ENCODE results near the gene NOG. TPM values are rescaled to one million over a fixed set of nuclear protein-coding genes. Genes with fewer than 3 reads are reported as not detected.

Gene NOG
- total RNA-seq, 1 experiment from 2014 or later, result 0.25 TPM

DNA sequence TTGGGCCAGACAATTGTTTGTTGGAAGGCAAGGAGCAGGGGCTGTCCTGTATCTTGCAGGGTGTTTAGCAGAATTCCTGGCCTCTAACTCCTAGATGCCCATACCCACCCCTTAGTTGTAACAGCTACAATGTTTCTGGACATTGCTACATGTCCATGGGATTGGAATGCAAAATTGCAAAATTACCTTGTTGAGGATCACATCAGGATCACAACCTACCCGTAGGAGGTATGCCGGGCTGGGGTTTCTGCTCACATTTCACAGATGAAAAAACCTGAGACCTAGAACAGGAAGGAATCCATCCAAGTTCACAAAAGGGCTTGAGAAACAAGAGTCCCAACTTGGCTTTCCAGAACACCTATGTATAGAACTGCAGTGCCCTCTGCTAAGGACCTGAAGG, 22.7 kb downstream of the NOG start:
- DNase-seq (ENCODE audit: low read depth, low spot score), result no peak
- ChIA-PET CTCF (no interaction called here), POLR2A (no interaction called here), RAD21 (ENCODE audit: low non-redundant PET in 1 of 2, low total read pairs in 2 of 2, uncharacterized antibody in 2 of 2, unreplicated experiment in 2 of 2) (no interaction called here)
- Histone ChIP-seq H3K79me2 (ENCODE audit: insufficient read depth, low read length) (no peaks in the 10 kb centered on the region), H3K27me3 (ENCODE audit: insufficient read depth, low read length) (no peaks in the 10 kb centered on the region), H3K4me1 (ENCODE audit: control insufficient read depth in 1 of 2, insufficient read depth in 2 of 2, low read length in 2 of 2) (no peaks in the 10 kb centered on the region), H3K36me3 (ENCODE audit: control insufficient read depth in 1 of 2, insufficient read depth in 2 of 2, low read length in 2 of 2) (no peaks in the 10 kb centered on the region), H3K4me3 (replicated peaks in 1 of 2; ENCODE audit: low read depth in 1 of 2, low read length in 2 of 2) (no peak overlapping the region), H3K27ac (ENCODE audit: low read depth, low read length) (no peak overlapping the region), H3K9ac (ENCODE audit: low read length) (no peak overlapping the region), H3K9me2 (ENCODE audit: insufficient read depth) (no peaks in the 10 kb centered on the region), H3K4me2 (ENCODE audit: low read length) (no peak overlapping the region), H3K9me3 (ENCODE audit: control insufficient read depth in 1 of 2, insufficient read depth in 1 of 2, low read depth in 1 of 2, low read length in 2 of 2) (no peaks in the 10 kb centered on the region), H4K20me1 (ENCODE audit: insufficient read depth) (no peaks in the 10 kb centered on the region), H2AFZ (ENCODE audit: low read depth, low read length, poor library complexity, severe bottlenecking) (no peak overlapping the region)
- intact Hi-C loops (cut with micrococcal nuclease), result no loop called here
- BruUV-seq (replicated peaks), result no TSS peak
- ATAC-seq, result no peak
- TF ChIP-seq TCF7L2 (IDR thresholded peaks at IDR 0.05; ENCODE audit: borderline replicate concordance, extremely low read depth, insufficient read depth, insufficient read length) (no peak), EZH2phosphoT487 (IDR thresholded peaks at IDR 0.05; ENCODE audit: borderline replicate concordance) (no peak), ZBTB33 (IDR thresholded peaks at IDR 0.05; ENCODE audit: extremely low read depth, insufficient replicate concordance, low read length) (no peak), EGR1 (IDR thresholded peaks at IDR 0.05; ENCODE audit: low read depth) (no peak), JUND (IDR thresholded peaks at IDR 0.05) (no peak), EZH2 (IDR thresholded peaks at IDR 0.05) (no peak), SP1 (IDR thresholded peaks at IDR 0.05; ENCODE audit: low read depth) (no peak), POLR2A (IDR thresholded peaks at IDR 0.05; ENCODE audit: borderline replicate concordance, extremely low read depth, insufficient read depth, insufficient read length) (no peak), POLR2AphosphoS5 (IDR thresholded peaks at IDR 0.05; ENCODE audit: low read depth, low read length) (no peak), MAX (IDR thresholded peaks at IDR 0.05) (no peak), SIN3A (IDR thresholded peaks at IDR 0.05; ENCODE audit: low read depth) (no peak)
- TF ChIP-seq, protein P1, sequence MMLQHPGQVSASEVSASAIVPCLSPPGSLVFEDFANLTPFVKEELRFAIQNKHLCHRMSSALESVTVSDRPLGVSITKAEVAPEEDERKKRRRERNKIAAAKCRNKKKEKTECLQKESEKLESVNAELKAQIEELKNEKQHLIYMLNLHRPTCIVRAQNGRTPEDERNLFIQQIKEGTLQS (IDR thresholded peaks at IDR 0.05), result no peak
